ENCODE results near the gene ASAP3. TPM values are rescaled to one million over a fixed set of nuclear protein-coding genes. Genes with fewer than 3 reads are reported as not detected.

The ASAP3 gene
- total and polyA plus RNA-seq, 2 donors (not counting 3 experiments of a cell fraction or from before 2014, with no cell fraction given) = 12.5 to 14.2 TPM

DNA sequence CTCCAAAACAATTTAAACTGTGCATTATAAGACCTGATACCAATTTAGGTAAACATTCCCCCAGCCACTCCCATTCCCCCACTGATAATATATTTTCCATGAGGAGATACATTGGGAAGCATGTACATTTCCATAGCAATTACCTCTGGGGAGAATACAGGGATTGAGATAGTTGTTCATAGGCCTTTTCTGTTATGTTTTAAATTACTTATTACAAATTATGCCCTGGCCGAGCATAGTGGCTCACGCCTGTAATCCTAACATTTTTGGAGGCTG is 4.4 kb downstream of the ASAP3 start:
- DNase-seq (ENCODE audit: low read depth, low spot score) = no peak
- no peak overlapping the region for H2AFZ ChIP-seq (ENCODE audit: low read depth, low read length)
- H3K4me1 ChIP-seq (ENCODE audit: control insufficient read depth, extremely low read depth, insufficient read depth, low read length) = peaks cover 5% of the 10 kb centered on the region
- H3K36me3 ChIP-seq (ENCODE audit: control insufficient read depth in 2 of 2, extremely low read depth in 1 of 2, insufficient read depth in 2 of 2, low read length in 2 of 2) = no peaks in the 10 kb centered on the region
- no peak overlapping the region for H3K9ac ChIP-seq (replicated peaks; ENCODE audit: extremely low read depth, insufficient read depth, low read length)
- dilution Hi-C loops (cut with MboI; ENCODE audit: extremely low pct_ligation_motif_present, low sequenced_read_pairs) = no loop called here
- POLR2A ChIA-PET = no interaction called here
- intact Hi-C loops (cut with micrococcal nuclease) = no loop called here
- no peak overlapping the region for H3K4me3 ChIP-seq (replicated peaks in 1 of 3; ENCODE audit: insufficient read depth in 1 of 3, low read depth in 1 of 3, low read length in 3 of 3)
- no peak overlapping the region for H3K4me2 ChIP-seq (ENCODE audit: insufficient read depth, low read length)
- no peaks in the 10 kb centered on the region for H3K9me3 ChIP-seq (replicated peaks; ENCODE audit: control insufficient read depth, insufficient read depth, low read length)
- no peaks in the 10 kb centered on the region for H3K9me1 ChIP-seq (replicated peaks; ENCODE audit: control insufficient read depth, extremely low read depth, insufficient read depth, low read length)
- TF ChIP-seq POLR2A (IDR thresholded peaks at IDR 0.05; ENCODE audit: low read depth, low read length) = no peak
- no peak for TF ChIP-seq POLR2AphosphoS5 (IDR thresholded peaks at IDR 0.05; ENCODE audit: insufficient read depth, low read depth, low read length)
- no peak for TF ChIP-seq GATA2 (IDR thresholded peaks at IDR 0.05; ENCODE audit: insufficient read depth, insufficient read length, low read depth, low read length)
- TF ChIP-seq, protein P1, sequence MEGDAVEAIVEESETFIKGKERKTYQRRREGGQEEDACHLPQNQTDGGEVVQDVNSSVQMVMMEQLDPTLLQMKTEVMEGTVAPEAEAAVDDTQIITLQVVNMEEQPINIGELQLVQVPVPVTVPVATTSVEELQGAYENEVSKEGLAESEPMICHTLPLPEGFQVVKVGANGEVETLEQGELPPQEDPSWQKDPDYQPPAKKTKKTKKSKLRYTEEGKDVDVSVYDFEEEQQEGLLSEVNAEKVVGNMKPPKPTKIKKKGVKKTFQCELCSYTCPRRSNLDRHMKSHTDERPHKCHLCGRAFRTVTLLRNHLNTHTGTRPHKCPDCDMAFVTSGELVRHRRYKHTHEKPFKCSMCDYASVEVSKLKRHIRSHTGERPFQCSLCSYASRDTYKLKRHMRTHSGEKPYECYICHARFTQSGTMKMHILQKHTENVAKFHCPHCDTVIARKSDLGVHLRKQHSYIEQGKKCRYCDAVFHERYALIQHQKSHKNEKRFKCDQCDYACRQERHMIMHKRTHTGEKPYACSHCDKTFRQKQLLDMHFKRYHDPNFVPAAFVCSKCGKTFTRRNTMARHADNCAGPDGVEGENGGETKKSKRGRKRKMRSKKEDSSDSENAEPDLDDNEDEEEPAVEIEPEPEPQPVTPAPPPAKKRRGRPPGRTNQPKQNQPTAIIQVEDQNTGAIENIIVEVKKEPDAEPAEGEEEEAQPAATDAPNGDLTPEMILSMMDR (IDR thresholded peaks at IDR 0.05; ENCODE audit: extremely low read depth in 1 of 2, insufficient read depth in 1 of 2, low read depth in 1 of 2, low read length in 2 of 2) = no peak
- no peak for TF ChIP-seq MYC (IDR thresholded peaks at IDR 0.05; ENCODE audit: low read depth, low read length)
- TF ChIP-seq JUN (IDR thresholded peaks at IDR 0.05; ENCODE audit: borderline replicate concordance, insufficient read depth, insufficient read length, low read depth) = no peak
- TF ChIP-seq, protein P2, sequence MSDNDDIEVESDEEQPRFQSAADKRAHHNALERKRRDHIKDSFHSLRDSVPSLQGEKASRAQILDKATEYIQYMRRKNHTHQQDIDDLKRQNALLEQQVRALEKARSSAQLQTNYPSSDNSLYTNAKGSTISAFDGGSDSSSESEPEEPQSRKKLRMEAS (IDR thresholded peaks at IDR 0.05; ENCODE audit: insufficient read depth, insufficient read length) = no peak
- no peak for TF ChIP-seq EZH2 (IDR thresholded peaks at IDR 0.05; ENCODE audit: borderline replicate concordance, low read depth, low read length, severe bottlenecking)
- TF ChIP-seq FOS (IDR thresholded peaks at IDR 0.05; ENCODE audit: borderline replicate concordance, insufficient read depth, low read length) = no peak
- no peaks in the 10 kb centered on the region for H3K79me2 ChIP-seq (ENCODE audit: control insufficient read depth, insufficient read depth, low read length)
- H3K27ac ChIP-seq (ENCODE audit: insufficient read depth, low read depth, low read length) = no peak overlapping the region
- no peak for FAIRE-seq
- CTCF ChIA-PET = interaction anchor here (0.8 kb wide), 1 partner anchor 17 kb away, joined by 3 read pairs; no protein-coding TSS in a partner anchor
- H3K27me3 ChIP-seq (ENCODE audit: control insufficient read depth in 2 of 2, insufficient read depth in 2 of 2, low read length in 2 of 2) = no peaks in the 10 kb centered on the region
- no peaks in the 10 kb centered on the region for H4K20me1 ChIP-seq (replicated peaks; ENCODE audit: control insufficient read depth, extremely low read depth, insufficient read depth, low read length)
- BruUV-seq (replicated peaks) = no TSS peak

Measured in endothelial cell of umbilical vein (primary cell).